H1 (cell line): ENCODE results near the gene KCNC3. TPM values are rescaled to one million over a fixed set of nuclear protein-coding genes. Genes with fewer than 3 reads are reported as not detected.

Experiments used
- CTCF ChIA-PET: fragments of 300-600 bp; sonication (Branson Sonifier 250); formaldehyde crosslinking; loops from one replicate; lab custom pipeline; 2021; ENCODE audit not compliant: partially characterized antibody; lab: Charles Lee
- POLR2A ChIA-PET: fragments of 300-600 bp; sonication (Branson Sonifier 250); formaldehyde crosslinking; loops from one replicate; lab custom pipeline; 2021; ENCODE audit warnings: inconsistent platforms; ENCODE audit not compliant: partially characterized antibody; lab: Charles Lee
- DNase-seq, 2 experiments: peaks; one replicate each; pipeline versions ENCODE4 v3.0.0 to v3.0.0-alpha.2; 2010 to 2022; ENCODE audit warnings: low spot score in 2 of 2, low read depth in 1 of 2, mixed read lengths in 1 of 2
- FAIRE-seq: peaks from 2 replicates; lab custom pipeline; 2011; peaks lifted over from hg19 to GRCh38; lab: Jason Lieb, UNC
- H2AFZ ChIP-seq: 2 replicates; pipeline ENCODE4 v1.8.1; 2012; ENCODE audit warnings: low read length, inconsistent platforms
- H2AK5ac ChIP-seq: 2 replicates; pipeline ENCODE4 v1.6.1; 2013; ENCODE audit warnings: low read depth, low read length
- H2BK120ac ChIP-seq: replicated peaks from 2 replicates; pipeline ENCODE3; 2013; ENCODE audit warnings: low read depth, low read length, inconsistent platforms
- H2BK12ac ChIP-seq: 2 replicates; pipeline ENCODE4 v1.6.1; 2013; ENCODE audit warnings: low read depth, low read length
- H2BK15ac ChIP-seq: 2 replicates; pipeline ENCODE4 v1.6.1; 2013; ENCODE audit warnings: low read length
- H2BK20ac ChIP-seq: 2 replicates; pipeline ENCODE4 v1.6.1; 2013; ENCODE audit warnings: low read length
- H2BK5ac ChIP-seq: 2 replicates; pipeline ENCODE4 v1.6.1; 2013; ENCODE audit warnings: low read depth, low read length
- H3K14ac ChIP-seq: 2 replicates; pipeline ENCODE4 v1.6.1; 2013; ENCODE audit warnings: inconsistent platforms; ENCODE audit not compliant: insufficient read length
- H3K18ac ChIP-seq: 2 replicates; pipeline ENCODE4 v1.6.1; 2013; ENCODE audit warnings: low read length; ENCODE audit errors: extremely low read depth
- H3K23ac ChIP-seq: 2 replicates; pipeline ENCODE4 v1.6.1; 2013; ENCODE audit warnings: inconsistent platforms; ENCODE audit not compliant: insufficient read length
- H3K23me2 ChIP-seq: 2 replicates; pipeline ENCODE4 v1.6.1; 2013; ENCODE audit warnings: low read depth, low read length
- H3K27ac ChIP-seq: 2 replicates; pipeline ENCODE4 v1.6.1; 2011; ENCODE audit warnings: low read depth, low read length, inconsistent platforms
- H3K27me3 ChIP-seq, 4 experiments: replicated peaks in 1 of 4; 1 replicate in 1 of 4; 2 replicates in 3 of 4; pipeline versions ENCODE4 v1.6.1 to v1.8.1; 2011 to 2013; ENCODE audit warnings: low read length in 3 of 4, mild to moderate bottlenecking in 3 of 4, inconsistent platforms in 2 of 4, mixed read lengths in 2 of 4, moderate library complexity in 1 of 4; ENCODE audit not compliant: control insufficient read depth in 3 of 4, insufficient read depth in 3 of 4; ENCODE audit errors: extremely low read depth in 1 of 4
- H3K36me3 ChIP-seq, 4 experiments: 2 replicates each; pipeline versions ENCODE4 v1.6.1 to v1.8.1; 2011 to 2013; ENCODE audit warnings: mild to moderate bottlenecking in 4 of 4, low read length in 3 of 4, moderate library complexity in 2 of 4, control low read depth in 1 of 4, inconsistent platforms in 1 of 4; ENCODE audit not compliant: insufficient read depth in 4 of 4, control insufficient read depth in 2 of 4
- H3K4ac ChIP-seq: replicated peaks from 2 replicates; pipeline ENCODE3; 2013; ENCODE audit warnings: low read length, low read depth, mixed read lengths, inconsistent platforms; ENCODE audit not compliant: insufficient read length
- H3K4me1 ChIP-seq, 4 experiments: replicated peaks in 1 of 4; 1 replicate in 1 of 4; 2 replicates in 3 of 4; pipeline versions ENCODE4 v1.6.1 to v1.8.1; 2011 to 2013; ENCODE audit warnings: low read length in 3 of 4, inconsistent platforms in 2 of 4, mixed read lengths in 1 of 4; ENCODE audit not compliant: insufficient read depth in 4 of 4, control insufficient read depth in 3 of 4
- H3K4me2 ChIP-seq, 2 experiments: 2 replicates each; pipeline versions ENCODE4 v1.6.1 to v1.8.1; 2011 to 2013; ENCODE audit warnings: low read depth in 2 of 2, low read length in 2 of 2, control low read depth in 1 of 2, inconsistent platforms in 1 of 2, mild to moderate bottlenecking in 1 of 2; ENCODE audit not compliant: insufficient read depth in 1 of 2
- H3K4me3 ChIP-seq, 4 experiments: fragments of 200-600, 300-600 bp in 1 of 4; sonication (generic), shearing (Covaris generic), sonication (Bioruptor Twin) in 1 of 4; 2 replicates each; pipeline versions ENCODE4 v1.5.1 to v1.8.1; 2011 to 2016; ENCODE audit warnings: low read length in 4 of 4, low read depth in 3 of 4, control low read depth in 2 of 4, inconsistent platforms in 2 of 4, mild to moderate bottlenecking in 2 of 4, mixed read lengths in 1 of 4, moderate library complexity in 1 of 4; ENCODE audit not compliant: insufficient read depth in 2 of 4; ENCODE audit errors: extremely low read depth in 1 of 4
- H3K56ac ChIP-seq: replicated peaks from 2 replicates; pipeline ENCODE3; 2013; ENCODE audit warnings: low read depth, mild to moderate bottlenecking, mixed read lengths, low read length, inconsistent platforms; ENCODE audit not compliant: insufficient read length
- H3K79me1 ChIP-seq: 2 replicates; pipeline ENCODE4 v1.6.1; 2013; ENCODE audit warnings: low read depth, low read length, control low read depth
- H3K79me2 ChIP-seq, 2 experiments: 2 replicates each; pipeline versions ENCODE4 v1.6.1 to v1.8.1; 2012 to 2013; ENCODE audit warnings: low read length in 2 of 2, mild to moderate bottlenecking in 2 of 2, inconsistent platforms in 1 of 2; ENCODE audit not compliant: insufficient read depth in 2 of 2, control insufficient read depth in 1 of 2
- H3K9ac ChIP-seq, 4 experiments: replicated peaks in 1 of 4; 1 replicate in 1 of 4; 2 replicates in 3 of 4; pipeline versions ENCODE4 v1.6.1 to v1.8.1; 2011 to 2013; ENCODE audit warnings: low read depth in 3 of 4, low read length in 3 of 4, control low read depth in 2 of 4, mild to moderate bottlenecking in 2 of 4, moderate library complexity in 2 of 4, inconsistent platforms in 1 of 4; ENCODE audit errors: extremely low read depth in 1 of 4
- H3K9me3 ChIP-seq, 2 experiments: 2 replicates each; pipeline versions ENCODE4 v1.6.1 to v1.8.1; 2012 to 2013; ENCODE audit warnings: mild to moderate bottlenecking in 2 of 2, moderate library complexity in 2 of 2, control low read depth in 1 of 2, inconsistent platforms in 1 of 2, low read depth in 1 of 2, low read length in 1 of 2, mixed read lengths in 1 of 2; ENCODE audit not compliant: insufficient read depth in 2 of 2
- H4K20me1 ChIP-seq, 2 experiments: replicated peaks in 1 of 2; 2 replicates each; pipeline versions ENCODE3 to v1.8.1; 2011 to 2013; ENCODE audit warnings: inconsistent platforms in 2 of 2, low read length in 2 of 2, mild to moderate bottlenecking in 1 of 2; ENCODE audit not compliant: insufficient read depth in 2 of 2, control insufficient read depth in 1 of 2
- H4K5ac ChIP-seq: 2 replicates; pipeline ENCODE4 v1.6.1; 2013; ENCODE audit warnings: low read length, low read depth, mixed read lengths, inconsistent platforms; ENCODE audit not compliant: insufficient read length
- H4K8ac ChIP-seq: 2 replicates; pipeline ENCODE4 v1.8.0; 2013; ENCODE audit warnings: mild to moderate bottlenecking, moderate library complexity, low read length, inconsistent platforms; ENCODE audit not compliant: insufficient read depth; ENCODE audit errors: extremely low read depth
- H4K91ac ChIP-seq: replicated peaks from 2 replicates; pipeline ENCODE3; 2013; ENCODE audit warnings: low read length, mixed read lengths, inconsistent platforms; ENCODE audit not compliant: insufficient read length
- ASH2L ChIP-seq: fragments of 200-600, 300-600 bp; sonication (generic); IDR thresholded peaks from one replicate; pipeline ENCODE4 v1.7.1; 2017; ENCODE audit warnings: low read length
- BACH1 ChIP-seq: IDR thresholded peaks from 2 replicates; pipeline ENCODE4 v1.6.1; 2012; ENCODE audit warnings: low read length, improper control_type of control experiment
- EZH2 ChIP-seq: fragments of 200-600 bp; sonication (generic); IDR thresholded peaks from 2 replicates; pipeline ENCODE4 v1.7.1; 2012; ENCODE audit warnings: low read depth, mild to moderate bottlenecking, moderate library complexity, low read length, inconsistent platforms; ENCODE audit not compliant: severe bottlenecking
- FOSL1 ChIP-seq: IDR thresholded peaks from 2 replicates; pipeline ENCODE4 v1.6.1; 2011; ENCODE audit warnings: mild to moderate bottlenecking, low read depth, low read length, moderate library complexity; ENCODE audit not compliant: insufficient read depth
- HDAC2 ChIP-seq, 2 experiments: fragments of 300-600 bp in 1 of 2; sonication (generic) in 1 of 2; IDR thresholded peaks; 2 replicates each; pipeline ENCODE4 v1.6.1; 2011 to 2012; ENCODE audit warnings: low read depth in 2 of 2, low read length in 2 of 2, mild to moderate bottlenecking in 2 of 2, moderate library complexity in 2 of 2, borderline replicate concordance in 1 of 2, inconsistent platforms in 1 of 2
- MAFK ChIP-seq: IDR thresholded peaks from 2 replicates; pipeline ENCODE4 v1.6.1; 2012; ENCODE audit warnings: low read depth, mild to moderate bottlenecking, improper control_type of control experiment, low read length
- PHF8 ChIP-seq: fragments of 200-600 bp; sonication (generic); conservative IDR thresholded peaks from 2 replicates; pipeline ENCODE4 v1.7.1; 2012; ENCODE audit warnings: low read depth, mild to moderate bottlenecking, inconsistent platforms, low read length, moderate library complexity
- RAD21 ChIP-seq, 2 experiments: IDR thresholded peaks in 1 of 2; conservative IDR thresholded peaks in 1 of 2; 2 replicates each; pipeline ENCODE4 v1.6.1; 2011; ENCODE audit warnings: low read depth in 2 of 2, low read length in 2 of 2, improper control_type of control experiment in 1 of 2, inconsistent platforms in 1 of 2, mild to moderate bottlenecking in 1 of 2, moderate library complexity in 1 of 2
- SIX5 ChIP-seq: IDR thresholded peaks from 2 replicates; pipeline ENCODE4 v1.6.1; 2011; ENCODE audit warnings: mild to moderate bottlenecking, low read depth, low read length
- SP1 ChIP-seq: IDR thresholded peaks from 2 replicates; pipeline ENCODE4 v1.6.1; 2011; ENCODE audit warnings: low read depth, low read length
- WGBS, 2 experiments: shearing (Covaris generic) in 1 of 2; methylation state at CpG; one replicate each; pipeline versions ENCODE4 v1.1.6 to v1.1.7; 2013 to 2015; ENCODE audit warnings: low lambda C conversion rate in 2 of 2, mixed read lengths in 2 of 2, inconsistent platforms in 1 of 2, low coverage in 1 of 2, missing lambda C conversion rate in 1 of 2; ENCODE audit not compliant: insufficient replicate concordance in 2 of 2, insufficient coverage in 1 of 2, insufficient read length in 1 of 2; ENCODE audit errors: extremely low coverage in 1 of 2, missing lambda C conversion rate in 1 of 2; 5-methylcytosine and 5-hydroxymethylcytosine counted together
- polyA plus RNA-seq, 7 experiments: library from polyadenylated mRNA; depleted of rRNA in 3 of 7; stranded (reverse) in 5 of 7; unstranded in 2 of 7; fragments of >200 nt in 5 of 7; fragments of 200-250 nt in 2 of 7; gene quantifications; 1 replicate in 5 of 7; 2 replicates in 1 of 7; 4 replicates in 1 of 7; pipeline versions ENCODE4 v1.2.1 to v1.2.3, GENCODE V29; 2011 to 2013; ENCODE audit warnings: missing spikeins in 2 of 7, mixed read lengths in 2 of 7
- total RNA-seq: library from RNA; stranded (reverse); fragmentation: NEBNext Ultra II Directional; extraction: Animal tissue kit (Norgen Biotek cat#: 25700); gene quantifications from 2 replicates; pipeline ENCODE4 v1.2.1, GENCODE V29; 2021
- TF ChIP-seq, protein P1 (sequence below): IDR thresholded peaks from 2 replicates; pipeline ENCODE4 v1.6.1; 2011; ENCODE audit warnings: low read length, improper control_type of control experiment

Gene KCNC3
- total and polyA plus RNA-seq, 2 of the 8 experiments (the other 6 are each of a cell fraction or from before 2014, with no cell fraction given): 3.9 to 7.2 TPM

DNA sequence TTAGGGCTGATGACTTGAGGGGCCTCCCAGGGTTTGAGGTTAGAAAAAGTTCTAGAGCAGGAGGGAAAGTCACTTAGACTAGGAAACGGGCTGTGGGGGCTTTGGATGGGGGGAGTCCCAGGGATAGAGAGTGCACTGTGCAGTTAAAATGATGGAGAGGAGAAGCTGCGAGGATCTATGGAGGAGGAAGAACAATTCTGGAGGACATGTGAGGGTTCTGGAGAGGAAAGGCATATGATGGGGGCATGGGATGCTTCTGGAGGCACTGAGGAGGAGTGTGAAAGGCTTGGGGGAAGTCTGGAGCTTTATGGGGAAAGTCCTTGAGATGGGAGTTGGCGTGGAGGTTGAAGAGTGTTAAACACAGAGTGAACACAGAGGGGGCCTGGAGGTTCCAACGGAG lies 2.2 kb downstream of the KCNC3 start:
- no peaks in the 10 kb centered on the region for H3K9me3 ChIP-seq
- FAIRE-seq (no peak), DNase-seq (no peak)
- H4K5ac ChIP-seq: no peak overlapping the region
- no peak overlapping the region for H3K4ac ChIP-seq
- no peak overlapping the region for H3K18ac ChIP-seq
- H2AFZ ChIP-seq: no peak overlapping the region
- no peak overlapping the region for H4K91ac ChIP-seq
- no peak overlapping the region for H2BK20ac ChIP-seq
- peaks cover 2 to 26% (median 12%) of the 10 kb centered on the region in 4 experiments for H3K4me1 ChIP-seq
- peaks cover 5 to 15% (median 12%) of the 10 kb centered on the region in 4 experiments; a peak in 6 of 7 replicates for H3K27me3 ChIP-seq
- WGBS, 2 experiments: 77% methylated on average over 3 of the region's 4 CpGs; no CpG with 5 or more reads in 1 of the 2 experiments
- H4K8ac ChIP-seq: no peak overlapping the region
- no peak overlapping the region for H2AK5ac ChIP-seq
- CTCF ChIA-PET: interaction anchor here (0.6 to 3.0 kb wide), 5 partner anchors 11 to 230 kb away, joined by 3 to 10 read pairs (median 3); no protein-coding TSS in a partner anchor
- peaks cover 21 to 24% of the 10 kb centered on the region in 2 experiments for H4K20me1 ChIP-seq
- H3K4me2 ChIP-seq: peak overlapping the region; percentile 89 to 91
- no peak overlapping the region for H2BK5ac ChIP-seq
- peaks cover 6% of the 10 kb centered on the region; the same call in 1 of the 2 replicates for H3K79me1 ChIP-seq
- no peak overlapping the region for H3K14ac ChIP-seq
- H2BK120ac ChIP-seq: no peak overlapping the region
- H3K36me3 ChIP-seq: peaks cover 3 to 7% (median 5%) of the 10 kb centered on the region in 4 experiments; a peak in 4 of 8 replicates
- POLR2A ChIA-PET: interaction anchor here (2.2 to 3.9 kb wide), 2 partner anchors 12 to 15 kb away, joined by 21 to 46 read pairs; no protein-coding TSS in a partner anchor
- peaks cover 30% of the 10 kb centered on the region; the same call in 1 of the 2 replicates for H3K23me2 ChIP-seq
- no peak overlapping the region for H3K9ac ChIP-seq
- H3K27ac ChIP-seq: no peak overlapping the region
- peak overlapping the region in 2 of 4 experiments; percentile 53 to 68; a peak in 4 of 8 replicates for H3K4me3 ChIP-seq
- H3K23ac ChIP-seq: no peak overlapping the region
- H3K56ac ChIP-seq: no peak overlapping the region
- peaks cover 3 to 9% of the 10 kb centered on the region in 2 experiments; a peak in 2 of 4 replicates for H3K79me2 ChIP-seq
- no peak overlapping the region for H2BK15ac ChIP-seq
- no peak overlapping the region for H2BK12ac ChIP-seq
- TF ChIP-seq ASH2L: no peak
- TF ChIP-seq, protein P1, sequence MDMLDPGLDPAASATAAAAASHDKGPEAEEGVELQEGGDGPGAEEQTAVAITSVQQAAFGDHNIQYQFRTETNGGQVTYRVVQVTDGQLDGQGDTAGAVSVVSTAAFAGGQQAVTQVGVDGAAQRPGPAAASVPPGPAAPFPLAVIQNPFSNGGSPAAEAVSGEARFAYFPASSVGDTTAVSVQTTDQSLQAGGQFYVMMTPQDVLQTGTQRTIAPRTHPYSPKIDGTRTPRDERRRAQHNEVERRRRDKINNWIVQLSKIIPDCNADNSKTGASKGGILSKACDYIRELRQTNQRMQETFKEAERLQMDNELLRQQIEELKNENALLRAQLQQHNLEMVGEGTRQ: no peak
- no peak for TF ChIP-seq BACH1
- TF ChIP-seq MAFK: no peak
- TF ChIP-seq FOSL1: no peak
- no peak for TF ChIP-seq EZH2
- no peak for TF ChIP-seq HDAC2 (IDR thresholded peaks at IDR 0.05; ENCODE audit: borderline replicate concordance in 1 of 2, low read depth in 2 of 2, low read length in 2 of 2)
- no peak for TF ChIP-seq RAD21 (IDR thresholded peaks at IDR 0.05 in 1 of 2, conservative IDR thresholded peaks at IDR 0.05 in 1 of 2; ENCODE audit: low read depth in 2 of 2, low read length in 2 of 2)
- TF ChIP-seq SP1: no peak
- TF ChIP-seq SIX5: no peak
- no peak for TF ChIP-seq PHF8
